Heart left ventricle (tissue), 16 donors: ENCODE measurements around the gene C19orf81. TPM values are rescaled to one million over a fixed set of nuclear protein-coding genes. Genes with fewer than 3 reads are reported as not detected.
A peak's percentile ranks its signal among the peaks of the same experiment; 100 is the strongest.

Source experiments
- ATAC-seq, 4 donors: fragments of 200-7000 bp; cut with Tn5 transposase; one replicate each; pipeline ENCODE4 v1.9.1; 2020 to 2022; ENCODE audit warnings: moderate library complexity in 4 of 4, mild to moderate bottlenecking in 3 of 4, moderate number of reproducible peaks in 1 of 4
- DNase-seq, 5 donors: peaks; one replicate each; pipeline ENCODE4 v3.0.0-alpha.2; 2020
- H3K27ac ChIP-seq, 12 donors: fragments of 200-600 bp; sonication (generic) in 4 of 12; one replicate each; pipeline versions ENCODE4 v1.5.0 to v1.8.0; 2016 to 2022; ENCODE audit warnings: mild to moderate bottlenecking in 2 of 12
- H3K27me3 ChIP-seq, 9 donors: fragments of 200-600 bp; sonication (generic) in 2 of 9; one replicate each; pipeline versions ENCODE4 v1.5.1 to v1.8.0; 2016 to 2022; ENCODE audit warnings: mild to moderate bottlenecking in 3 of 9
- H3K36me3 ChIP-seq, 9 donors: fragments of 200-600 bp; sonication (generic) in 2 of 9; one replicate each; pipeline versions ENCODE4 v1.5.0 to v1.8.0; 2018 to 2022; ENCODE audit warnings: mild to moderate bottlenecking in 2 of 9
- H3K4me1 ChIP-seq, 12 donors: fragments of 200-600 bp; sonication (generic) in 4 of 12; one replicate each; pipeline versions ENCODE4 v1.5.0 to v1.8.0; 2016 to 2022; ENCODE audit warnings: mild to moderate bottlenecking in 3 of 12
- H3K4me3 ChIP-seq, 12 donors: fragments of 200-600 bp; sonication (generic) in 4 of 12; one replicate each; pipeline versions ENCODE4 v1.5.0 to v1.8.0; 2017 to 2022; ENCODE audit warnings: mild to moderate bottlenecking in 9 of 12, moderate library complexity in 4 of 12
- H3K9me3 ChIP-seq, 12 donors: fragments of 200-600 bp; sonication (generic) in 4 of 12; one replicate each; pipeline versions ENCODE4 v1.5.0 to v1.8.0; 2016 to 2022; ENCODE audit warnings: mild to moderate bottlenecking in 1 of 12
- POLR2A ChIP-seq, 2 donors: fragments of 450-650 bp; IDR thresholded peaks; one replicate each; pipeline ENCODE4 v1.6.1; 2017; ENCODE audit warnings: antibody characterized with exemption in 2 of 2, mild to moderate bottlenecking in 2 of 2, moderate library complexity in 2 of 2
- WGBS, 4 donors: extraction: QIAGEN DNeasy Blood & Tissue Kit in 2 of 4; methylation state at CpG; one replicate each; pipeline versions ENCODE4 v1.1.5 to v1.1.7; 2013 to 2018; 5-methylcytosine and 5-hydroxymethylcytosine counted together
- intact Hi-C, 10 donors: fragments of 100-400 bp; cut with DNase I; formaldehyde crosslinking; loops; one replicate each; pipeline versions ENCODE4 v1.11.1 to v1.14.2; 2022
- polyA plus RNA-seq, 2 donors: library from polyadenylated mRNA; stranded (reverse); fragments of 200-250 nt; gene quantifications; one replicate each; pipeline ENCODE4 v1.2.3, GENCODE V29; 2013
- total RNA-seq, 9 donors: library from RNA; depleted of rRNA in 2 of 9; stranded (reverse); fragments of >200 nt in 2 of 9; fragmentation: NEBNext Ultra II Directional in 3 of 9; extraction: Animal tissue kit (Norgen Biotek cat#: 25700) in 3 of 9; gene quantifications; one replicate each; pipeline versions ENCODE4 v1.1.0 to v1.2.4, GENCODE V29; 2016 to 2023
- TF ChIP-seq, protein P1 (sequence below), 12 donors: fragments of 200-600 bp; sonication (generic) in 4 of 12; IDR thresholded peaks; one replicate each; pipeline versions ENCODE4 v1.5.0 to v1.8.0; 2018 to 2022; ENCODE audit warnings: antibody characterized with exemption in 12 of 12, mild to moderate bottlenecking in 5 of 12
- donor health status: ischemic (EF 13 %, LVEDD 7.1; RV severe dilation, severe dysfunction).
- donor health status: healthy with polysubstance abuse.
- donor health status: DM: no; HTN: yes; CAD: no.
- donor health status: DM: no; HTN: no; CAD: no.
- donor health status: ischemic (EF 25% LVEDD 6.9; RV normal size, moderate dysfunction).
- donor health status: ischemic (EF 25% LVEDD 5.7; RV mildly dilated, moderate dysfunction).
- donor health status: healthy.
- donor health status: DM: yes; HTN: yes; CAD: no.
- donor health status: ischemic (EF 35%, LVEDD 5.7; RV mildly dilated, moderate dysfunction).
- donor health status: nonischemic (EF 11% LVEDD 7.7; RV severe dilation, severe dysfunction).
- donor health status: DM: yes; HTN: yes; CAD: no.
- donor health status: PGD.
- donor health status: ischemic (EF 29% LVEDD 5.4; RV normal size, mild dysfunction).
- donor health status: nonischemic (EF 23%, LVEDD 6.1; RV moderate dilation, normal function).

Gene C19orf81
- total and polyA plus RNA-seq, 11 donors: 0.65 to 3.6 (median 1.7) TPM; not detected in 4

DNA sequence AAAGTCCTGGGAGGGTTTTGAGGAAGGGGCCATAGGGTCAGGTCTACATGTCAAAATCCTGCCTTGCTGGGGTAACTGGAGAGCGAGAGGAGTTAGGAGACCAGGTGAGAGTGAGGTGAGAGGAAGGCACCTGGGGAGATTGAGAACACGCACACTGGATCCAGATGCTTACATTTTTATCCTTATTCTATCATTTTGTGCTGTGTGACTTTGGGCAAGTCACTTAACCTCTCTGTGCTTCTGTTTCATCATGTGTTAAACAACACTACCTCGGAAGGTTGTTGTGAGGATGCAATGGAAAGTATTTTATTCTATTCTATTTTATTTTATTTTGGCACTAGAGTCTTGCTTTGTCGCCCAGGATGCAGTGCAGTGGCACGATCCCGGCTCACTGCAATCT lies 3.5 kb downstream of the C19orf81 start:
- peaks cover 0 to 36% (median 9%) of the 10 kb centered on the region in 9 donors for H3K27me3 ChIP-seq
- WGBS, 4 donors: 86 to 91% (median 90%) methylated on average over 6 of the region's 6 CpGs
- intact Hi-C loops: no loop called here

DNA sequence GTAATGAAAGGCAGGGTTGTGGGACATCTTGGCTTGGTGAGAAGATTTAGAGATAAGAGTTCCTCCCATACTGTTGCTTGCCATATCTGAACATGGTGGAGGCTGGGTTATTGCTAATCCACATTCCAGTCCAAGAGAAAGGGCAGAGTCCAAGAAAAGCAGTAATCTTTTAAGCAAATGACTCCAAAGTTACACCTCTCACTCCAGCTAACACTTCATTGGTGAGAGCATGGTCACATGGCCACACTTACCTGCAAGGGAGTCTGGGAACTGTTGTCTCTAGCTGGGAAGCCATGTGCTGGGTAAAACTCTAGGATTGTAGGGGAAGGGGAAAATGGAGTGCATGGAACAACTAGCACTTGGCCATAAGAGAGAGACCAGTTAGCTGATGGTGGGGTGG lies 5.6 kb downstream of the C19orf81 start:
- intact Hi-C loops: no loop called here
- no peaks in the 10 kb centered on the region for H3K36me3 ChIP-seq
- H3K4me3 ChIP-seq: no peak overlapping the region
- peaks cover 3 to 46% (median 23%) of the 10 kb centered on the region in 9 donors for H3K27me3 ChIP-seq
- ATAC-seq: no peak
- no peak for DNase-seq
- H3K4me1 ChIP-seq: peaks cover 0 to 19% (median 5%) of the 10 kb centered on the region in 12 donors
- H3K9me3 ChIP-seq: peaks cover 0 to 10% (median 0%) of the 10 kb centered on the region in 12 donors
- TF ChIP-seq, protein P1, sequence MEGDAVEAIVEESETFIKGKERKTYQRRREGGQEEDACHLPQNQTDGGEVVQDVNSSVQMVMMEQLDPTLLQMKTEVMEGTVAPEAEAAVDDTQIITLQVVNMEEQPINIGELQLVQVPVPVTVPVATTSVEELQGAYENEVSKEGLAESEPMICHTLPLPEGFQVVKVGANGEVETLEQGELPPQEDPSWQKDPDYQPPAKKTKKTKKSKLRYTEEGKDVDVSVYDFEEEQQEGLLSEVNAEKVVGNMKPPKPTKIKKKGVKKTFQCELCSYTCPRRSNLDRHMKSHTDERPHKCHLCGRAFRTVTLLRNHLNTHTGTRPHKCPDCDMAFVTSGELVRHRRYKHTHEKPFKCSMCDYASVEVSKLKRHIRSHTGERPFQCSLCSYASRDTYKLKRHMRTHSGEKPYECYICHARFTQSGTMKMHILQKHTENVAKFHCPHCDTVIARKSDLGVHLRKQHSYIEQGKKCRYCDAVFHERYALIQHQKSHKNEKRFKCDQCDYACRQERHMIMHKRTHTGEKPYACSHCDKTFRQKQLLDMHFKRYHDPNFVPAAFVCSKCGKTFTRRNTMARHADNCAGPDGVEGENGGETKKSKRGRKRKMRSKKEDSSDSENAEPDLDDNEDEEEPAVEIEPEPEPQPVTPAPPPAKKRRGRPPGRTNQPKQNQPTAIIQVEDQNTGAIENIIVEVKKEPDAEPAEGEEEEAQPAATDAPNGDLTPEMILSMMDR (IDR thresholded peaks at IDR 0.05): no peak
- no peak for TF ChIP-seq POLR2A (IDR thresholded peaks at IDR 0.05)
- no peak overlapping the region for H3K27ac ChIP-seq

More for the DNA sequence above, 3.5 kb downstream of the C19orf81 start:
- H3K36me3 ChIP-seq: no peaks in the 10 kb centered on the region
- no peak overlapping the region for H3K27ac ChIP-seq
- peaks cover 0 to 10% (median 0%) of the 10 kb centered on the region in 12 donors for H3K9me3 ChIP-seq
- DNase-seq: no peak
- TF ChIP-seq, protein P1 (IDR thresholded peaks at IDR 0.05): no peak
- no peak for TF ChIP-seq POLR2A (IDR thresholded peaks at IDR 0.05)
- peaks cover 0 to 2% (median 0%) of the 10 kb centered on the region in 12 donors for H3K4me1 ChIP-seq
- no peak for ATAC-seq
- no peak overlapping the region for H3K4me3 ChIP-seq

DNA sequence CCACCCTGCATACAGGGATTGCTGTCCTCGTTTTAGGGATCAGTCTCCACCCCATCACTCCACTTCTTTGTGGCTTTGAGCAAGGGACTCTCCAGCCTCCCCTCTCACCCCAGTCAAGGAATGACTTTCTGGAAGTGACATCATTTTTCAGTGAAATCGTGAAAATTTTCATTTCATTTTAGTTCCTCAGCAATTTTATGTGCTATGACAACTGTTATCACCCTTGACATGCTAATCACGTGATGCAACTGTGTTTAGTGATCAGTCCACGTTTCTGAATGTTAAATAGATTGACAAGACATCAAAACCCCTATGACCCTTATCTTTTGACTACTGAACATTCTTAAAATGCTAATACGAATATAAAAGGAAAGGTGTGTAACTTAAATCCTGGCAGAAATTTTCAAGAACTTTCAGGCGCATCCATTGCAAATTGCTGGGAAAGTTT lies 8.0 kb downstream of the C19orf81 start:
- no peak overlapping the region for H3K4me3 ChIP-seq
- peaks cover 8 to 60% (median 32%) of the 10 kb centered on the region in 9 donors for H3K27me3 ChIP-seq
- no peak for ATAC-seq
- no peaks in the 10 kb centered on the region for H3K36me3 ChIP-seq
- peaks cover 0 to 19% (median 5%) of the 10 kb centered on the region in 12 donors for H3K4me1 ChIP-seq
- 53 to 58% (median 56%) methylated on average over 6 of the region's 6 CpGs for WGBS, 4 donors
- H3K9me3 ChIP-seq: peaks cover 0 to 10% (median 0%) of the 10 kb centered on the region in 12 donors
- H3K27ac ChIP-seq: no peak overlapping the region
- TF ChIP-seq, protein P1 (IDR thresholded peaks at IDR 0.05): no peak
- TF ChIP-seq POLR2A (IDR thresholded peaks at IDR 0.05): no peak
- DNase-seq: no peak
- intact Hi-C loops: no loop called here

DNA sequence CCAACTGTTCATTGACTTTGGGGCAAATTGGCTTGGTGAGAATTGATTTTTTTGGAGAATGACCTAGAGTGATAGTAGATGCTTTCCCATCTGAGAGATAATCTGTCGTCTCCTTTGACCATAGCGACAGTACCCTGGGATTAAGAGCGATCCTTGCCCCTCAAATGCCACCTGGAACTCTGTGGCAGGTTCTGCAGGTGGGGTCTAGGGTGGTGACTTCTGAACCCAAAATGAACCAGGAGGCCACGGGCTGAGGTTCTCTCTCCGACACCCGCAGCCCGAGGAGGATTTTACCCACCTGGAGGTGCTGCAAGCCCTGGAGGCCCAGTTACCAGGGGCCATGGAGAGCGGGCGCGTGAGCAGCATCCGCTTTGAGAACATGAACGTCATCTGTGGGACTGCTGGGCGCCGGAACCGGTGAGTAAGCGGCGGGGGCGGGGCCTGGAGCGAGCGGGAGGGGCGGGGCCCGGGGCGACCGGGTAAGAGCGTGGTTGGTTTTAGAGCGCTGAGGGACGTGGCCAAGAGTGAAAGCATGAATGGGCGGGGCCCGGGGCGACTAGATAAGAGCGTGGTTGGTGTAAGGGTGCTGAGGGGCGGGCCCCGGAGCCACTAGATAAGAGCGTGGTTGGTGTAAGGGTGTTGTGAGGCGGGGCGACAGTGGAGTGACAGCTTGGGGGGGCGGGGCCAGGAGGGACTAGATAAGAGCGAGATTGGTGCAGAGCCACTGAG lies 8.6 kb downstream of the C19orf81 start:
- 2 to 6% (median 4%) methylated on average over 19 to 38 of the region's 38 CpGs for WGBS, 4 donors

More for the DNA sequence above, 8.6 kb downstream of the C19orf81 start:
- peaks cover 0 to 19% (median 5%) of the 10 kb centered on the region in 12 donors for H3K4me1 ChIP-seq
- TF ChIP-seq, protein P1 (IDR thresholded peaks at IDR 0.05): no peak
- no peak for TF ChIP-seq POLR2A (IDR thresholded peaks at IDR 0.05)
- intact Hi-C loops: no loop called here
- peaks cover 0 to 10% (median 0%) of the 10 kb centered on the region in 12 donors for H3K9me3 ChIP-seq
- peak overlapping the region in 8 of 12 donors; percentile 26 to 49 (median 40) for H3K4me3 ChIP-seq
- ATAC-seq: peak; percentile 90 to 96 (median 94)
- DNase-seq: peak; percentile 79 to 93 (median 86)
- H3K27me3 ChIP-seq: peaks cover 8 to 56% (median 32%) of the 10 kb centered on the region in 9 donors
- H3K36me3 ChIP-seq: no peaks in the 10 kb centered on the region
- H3K27ac ChIP-seq: peak overlapping the region in 3 of 12 donors; percentile 4 to 25 (median 19)
